ENCODE measurements around the gene FSIP1.

The FSIP1 gene

DNA sequence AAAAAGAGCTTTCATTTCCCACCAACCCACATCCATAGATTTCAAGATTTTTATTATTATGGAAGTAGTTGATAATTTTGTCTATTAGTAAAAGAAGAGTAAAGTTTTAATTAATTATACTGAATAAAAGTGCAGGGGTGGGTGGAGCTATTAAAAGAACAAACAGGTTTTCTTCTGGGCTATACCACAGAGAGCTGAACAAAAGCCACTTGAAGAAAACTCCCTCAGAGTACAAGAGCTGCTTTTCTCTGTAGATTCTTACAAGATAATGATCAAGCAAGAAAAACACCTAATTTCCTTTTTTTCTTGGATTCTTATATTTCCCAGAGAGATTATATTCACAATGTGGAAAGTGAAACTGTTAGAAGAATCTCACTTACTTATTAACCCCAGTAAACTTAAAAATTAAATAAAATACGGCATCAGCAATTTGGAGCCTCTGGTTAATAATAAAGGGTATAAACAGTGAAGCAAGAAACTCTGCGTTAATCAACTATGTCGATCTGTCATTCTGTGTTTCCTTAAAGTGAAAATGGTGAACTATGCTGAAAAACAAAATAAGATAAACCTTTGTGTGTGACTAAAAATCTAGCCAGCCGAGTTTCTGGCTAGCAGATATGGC, 116.9 kb downstream of the FSIP1 start:
- TF ChIP-seq, protein P1, sequence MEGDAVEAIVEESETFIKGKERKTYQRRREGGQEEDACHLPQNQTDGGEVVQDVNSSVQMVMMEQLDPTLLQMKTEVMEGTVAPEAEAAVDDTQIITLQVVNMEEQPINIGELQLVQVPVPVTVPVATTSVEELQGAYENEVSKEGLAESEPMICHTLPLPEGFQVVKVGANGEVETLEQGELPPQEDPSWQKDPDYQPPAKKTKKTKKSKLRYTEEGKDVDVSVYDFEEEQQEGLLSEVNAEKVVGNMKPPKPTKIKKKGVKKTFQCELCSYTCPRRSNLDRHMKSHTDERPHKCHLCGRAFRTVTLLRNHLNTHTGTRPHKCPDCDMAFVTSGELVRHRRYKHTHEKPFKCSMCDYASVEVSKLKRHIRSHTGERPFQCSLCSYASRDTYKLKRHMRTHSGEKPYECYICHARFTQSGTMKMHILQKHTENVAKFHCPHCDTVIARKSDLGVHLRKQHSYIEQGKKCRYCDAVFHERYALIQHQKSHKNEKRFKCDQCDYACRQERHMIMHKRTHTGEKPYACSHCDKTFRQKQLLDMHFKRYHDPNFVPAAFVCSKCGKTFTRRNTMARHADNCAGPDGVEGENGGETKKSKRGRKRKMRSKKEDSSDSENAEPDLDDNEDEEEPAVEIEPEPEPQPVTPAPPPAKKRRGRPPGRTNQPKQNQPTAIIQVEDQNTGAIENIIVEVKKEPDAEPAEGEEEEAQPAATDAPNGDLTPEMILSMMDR (IDR thresholded peaks at IDR 0.05; ENCODE audit: low read depth, low read length) = no peak
- no peak for DNase-seq (ENCODE audit: extremely low read depth, low read depth)

DNA sequence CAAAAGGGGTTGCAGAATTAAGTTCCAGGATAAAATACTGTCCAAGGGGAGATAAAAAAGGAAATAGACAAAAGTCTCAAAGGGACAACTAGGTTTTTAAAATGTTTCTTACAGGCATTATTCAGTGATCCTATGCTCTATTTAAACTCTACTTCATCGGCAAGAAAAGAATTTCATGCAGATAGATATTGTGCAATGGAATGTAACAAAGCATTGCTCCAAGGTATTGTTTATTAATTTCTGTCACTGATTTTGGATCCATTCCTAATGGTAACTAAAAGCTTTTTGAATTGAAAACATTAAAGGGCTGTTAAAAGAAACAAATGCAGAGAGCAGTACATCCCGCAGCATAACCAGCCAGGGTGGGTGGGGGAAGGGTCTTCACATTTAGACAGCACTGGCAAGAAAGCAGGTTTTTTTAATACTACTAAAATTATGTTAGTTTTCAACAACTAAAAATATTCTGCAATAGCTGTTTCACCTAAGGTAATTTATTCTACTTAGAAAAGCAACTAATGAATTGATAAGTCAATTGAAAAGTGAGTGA, 118.9 kb downstream of the FSIP1 start:
- TF ChIP-seq, protein P1 (IDR thresholded peaks at IDR 0.05; ENCODE audit: low read depth, low read length) = no peak
- no peak for DNase-seq (ENCODE audit: extremely low read depth, low read depth)

DNA sequence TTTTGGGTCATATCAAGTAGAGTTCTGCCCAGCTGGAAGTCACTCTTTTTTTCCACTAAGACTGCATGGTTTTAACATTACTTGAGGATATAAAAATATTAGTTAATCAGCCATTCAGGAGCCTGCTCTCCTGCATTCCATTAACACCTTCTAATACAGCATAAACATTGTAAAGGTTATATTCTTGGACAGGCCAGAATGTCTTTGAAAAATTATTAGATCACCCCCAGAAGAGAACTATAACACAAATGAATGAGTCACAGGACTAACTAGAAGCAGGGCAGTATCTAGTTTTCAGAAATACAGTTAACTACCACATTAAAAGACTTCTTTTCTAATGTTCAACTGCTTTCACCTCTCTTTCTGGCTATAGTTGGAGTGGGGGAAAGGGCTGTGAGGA, 120.9 kb downstream of the FSIP1 start:
- TF ChIP-seq, protein P1 (IDR thresholded peaks at IDR 0.05; ENCODE audit: low read depth, low read length) = no peak
- no peak for DNase-seq (ENCODE audit: extremely low read depth, low read depth)

DNA sequence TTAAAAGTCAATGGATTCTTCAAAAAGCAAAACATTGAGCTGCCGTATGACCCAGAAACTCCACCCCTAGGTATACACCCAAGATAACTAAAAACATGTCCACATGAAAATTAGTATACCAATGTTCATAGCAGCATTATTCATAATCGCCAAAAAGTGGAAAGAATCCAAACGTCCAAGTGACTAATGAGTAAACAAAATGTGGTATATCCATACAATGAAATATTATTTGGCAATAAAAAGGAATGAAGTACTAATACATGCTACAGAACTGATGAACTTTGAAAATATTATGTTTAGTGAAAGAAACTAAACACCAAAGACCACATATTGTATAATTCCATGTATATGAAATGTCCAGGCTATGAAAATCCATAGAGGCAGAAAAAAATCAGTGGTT, 123.9 kb downstream of the FSIP1 start:
- no peak for DNase-seq (ENCODE audit: extremely low read depth, low read depth)
- TF ChIP-seq, protein P1 (IDR thresholded peaks at IDR 0.05; ENCODE audit: low read depth, low read length) = no peak

DNA sequence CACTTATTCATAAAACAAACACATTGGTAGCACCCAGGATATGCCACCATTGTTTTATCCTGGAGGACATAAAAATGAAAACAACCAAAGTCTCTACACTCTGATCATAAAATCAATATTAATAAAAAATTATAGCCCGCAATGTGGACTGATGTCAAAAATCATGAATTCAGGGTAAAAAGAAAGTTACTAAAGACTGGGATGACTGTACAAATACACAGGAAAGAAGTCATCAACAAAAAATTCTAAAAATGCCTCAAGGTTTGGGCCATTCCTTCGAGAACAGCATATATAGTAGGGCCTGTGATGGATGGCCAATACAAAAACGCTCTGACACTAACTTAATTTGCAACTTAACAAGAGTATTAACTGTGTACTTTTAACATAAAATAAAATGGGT, 125.0 kb downstream of the FSIP1 start:
- DNase-seq (ENCODE audit: extremely low read depth, low read depth) = no peak

DNA sequence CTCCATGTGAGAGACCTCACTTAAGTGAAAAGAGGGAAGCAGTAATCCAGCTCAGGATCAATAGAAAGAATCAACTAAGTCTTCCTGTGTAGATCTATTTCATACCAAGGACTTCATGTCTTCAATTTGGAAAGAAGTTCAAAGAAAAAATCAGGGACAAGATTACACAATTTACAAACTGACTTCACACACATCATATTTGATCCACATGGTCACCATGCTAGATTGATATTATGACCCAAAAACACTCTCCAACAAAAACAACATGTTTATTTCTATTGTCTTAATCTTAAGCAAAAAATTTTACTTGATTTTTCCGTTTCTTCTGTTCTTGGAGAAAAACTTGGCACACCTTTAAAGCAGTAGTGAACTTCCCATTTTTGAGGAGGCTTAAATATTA, 125.5 kb downstream of the FSIP1 start:
- TF ChIP-seq, protein P1 (IDR thresholded peaks at IDR 0.05; ENCODE audit: low read depth, low read length) = no peak
- no peak for DNase-seq (ENCODE audit: extremely low read depth, low read depth)

More for the DNA sequence above, 125.0 kb downstream of the FSIP1 start:
- TF ChIP-seq, protein P1 (IDR thresholded peaks at IDR 0.05; ENCODE audit: low read depth, low read length) = no peak

DNA sequence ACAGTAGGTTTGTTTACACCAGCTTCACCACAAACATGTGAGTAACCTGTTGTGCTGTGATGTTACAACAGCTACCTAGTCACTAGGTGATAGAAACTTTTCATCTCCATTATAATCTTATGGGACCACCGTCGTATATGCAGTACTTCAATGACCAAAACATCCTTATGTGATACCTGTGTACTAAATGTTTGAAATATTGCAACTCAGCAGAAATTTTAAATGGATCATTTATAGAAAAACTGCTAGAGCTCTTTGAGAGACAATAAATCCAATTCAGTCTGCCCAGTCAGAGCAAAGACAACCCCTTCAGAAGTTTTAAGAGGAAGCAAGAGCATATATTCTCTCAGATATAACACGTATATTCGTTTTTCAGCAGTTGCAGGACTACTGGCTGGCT, 128.3 kb downstream of the FSIP1 start:
- no peak for DNase-seq (ENCODE audit: extremely low read depth, low read depth)
- TF ChIP-seq, protein P1 (IDR thresholded peaks at IDR 0.05; ENCODE audit: low read depth, low read length) = no peak
